ENCODE data around the gene CPT1C.

The CPT1C gene

GRCh38 chr19:49727217-49728030, 36.5 kb downstream of the CPT1C start:
- FAIRE-seq (no peak), DNase-seq (ENCODE audit: insufficient read length, low spot score) (no peak)
- no peak for TF ChIP-seq CTCF (IDR thresholded peaks at IDR 0.05; ENCODE audit: insufficient read depth, missing control alignments)

- FAIRE-seq (no peak), DNase-seq (ENCODE audit: insufficient read length, low spot score) (no peak)
- no peak for TF ChIP-seq CTCF (IDR thresholded peaks at IDR 0.05; ENCODE audit: insufficient read depth, missing control alignments)
Observed at GRCh38 chr19:49730166-49730565, 39.2 kb downstream of the CPT1C start.

- no peak for FAIRE-seq
- no peak for TF ChIP-seq CTCF (IDR thresholded peaks at IDR 0.05; ENCODE audit: insufficient read depth, missing control alignments)
- DNase-seq (ENCODE audit: insufficient read length, low spot score): no peak
Observed at GRCh38 chr19:49738268-49738667, 47.4 kb downstream of the CPT1C start.

GRCh38 chr19:49739098-49739497, 48.2 kb downstream of the CPT1C start:
- DNase-seq (ENCODE audit: insufficient read length, low spot score): no peak
- no peak for TF ChIP-seq CTCF (IDR thresholded peaks at IDR 0.05; ENCODE audit: insufficient read depth, missing control alignments)
- no peak for FAIRE-seq

GRCh38 chr19:49739933-49740332, 49.0 kb downstream of the CPT1C start:
- FAIRE-seq (no peak), DNase-seq (ENCODE audit: insufficient read length, low spot score) (no peak)
- no peak for TF ChIP-seq CTCF (IDR thresholded peaks at IDR 0.05; ENCODE audit: insufficient read depth, missing control alignments)

GRCh38 chr19:49741210-49741844, 50.4 kb downstream of the CPT1C start:
- DNase-seq (ENCODE audit: insufficient read length, low spot score): no peak
- FAIRE-seq: no peak
- no peak for TF ChIP-seq CTCF (IDR thresholded peaks at IDR 0.05; ENCODE audit: insufficient read depth, missing control alignments)

- TF ChIP-seq CTCF (IDR thresholded peaks at IDR 0.05; ENCODE audit: insufficient read depth, missing control alignments): no peak
- DNase-seq (ENCODE audit: insufficient read length, low spot score) (no peak), FAIRE-seq (no peak)
Observed at GRCh38 chr19:49744946-49745381, 54.0 kb downstream of the CPT1C start.
